HepG2 (cell line): ENCODE results near the gene RAB1B. TPM values are rescaled to one million over a fixed set of nuclear protein-coding genes. Genes with fewer than 3 reads are reported as not detected.

Experiments used
- DPF2 ChIP-seq: sonication (generic); formaldehyde crosslinking; IDR thresholded peaks from 2 replicates; pipeline ENCODE4 v1.4.0; 2020; ENCODE audit warnings: mild to moderate bottlenecking, low read depth, missing genetic modification reagents, borderline replicate concordance
- HNRNPL ChIP-seq: fragments of 200-400 bp; formaldehyde crosslinking; IDR thresholded peaks from 2 replicates; pipeline ENCODE4 v1.6.1; 2017; ENCODE audit warnings: mild to moderate bottlenecking, low read depth, low read length
- KDM4B ChIP-seq: sonication (generic); formaldehyde crosslinking; IDR thresholded peaks from 2 replicates; pipeline ENCODE4 v1.4.0; 2020; ENCODE audit warnings: missing genetic modification reagents
- MXD1 ChIP-seq: sonication (generic); formaldehyde crosslinking; IDR thresholded peaks from 2 replicates; pipeline ENCODE4 v1.4.0; 2020; ENCODE audit warnings: mild to moderate bottlenecking, missing genetic modification reagents
- NFAT5 ChIP-seq: sonication (generic); formaldehyde crosslinking; IDR thresholded peaks from 2 replicates; pipeline ENCODE4 v1.4.0; 2020; ENCODE audit warnings: missing genetic modification reagents
- NPAS2 ChIP-seq: sonication (generic); formaldehyde crosslinking; IDR thresholded peaks from 2 replicates; pipeline ENCODE4 v1.8.0; 2022; ENCODE audit warnings: mild to moderate bottlenecking, missing genetic modification reagents, borderline replicate concordance
- PBX2 ChIP-seq: IDR thresholded peaks from 2 replicates; pipeline ENCODE4 v1.6.1; 2016; ENCODE audit warnings: control low read depth
- SMAD1 ChIP-seq: sonication (generic); formaldehyde crosslinking; IDR thresholded peaks from 2 replicates; pipeline ENCODE4 v1.4.0; 2020; ENCODE audit warnings: missing genetic modification reagents, low read depth, mild to moderate bottlenecking, borderline replicate concordance
- U2AF2 ChIP-seq: fragments of 200-400 bp; formaldehyde crosslinking; IDR thresholded peaks from 2 replicates; pipeline ENCODE4 v1.6.1; 2017; ENCODE audit warnings: low read depth, mild to moderate bottlenecking, low read length
- ZBTB39 ChIP-seq: sonication (generic); formaldehyde crosslinking; IDR thresholded peaks from 2 replicates; pipeline ENCODE4 v1.5.0; 2020; ENCODE audit warnings: missing genetic modification reagents
- ZFP36L1 ChIP-seq: sonication (generic); formaldehyde crosslinking; IDR thresholded peaks from 2 replicates; pipeline ENCODE4 v1.8.0; 2022; ENCODE audit warnings: mild to moderate bottlenecking, missing genetic modification reagents, moderate library complexity
- ZNF225 ChIP-seq: sonication (generic); formaldehyde crosslinking; IDR thresholded peaks from 2 replicates; pipeline ENCODE4 v1.4.0; 2020; ENCODE audit warnings: mild to moderate bottlenecking, missing genetic modification reagents
- ZNF24 ChIP-seq: fragments of 450-650 bp; IDR thresholded peaks from 2 replicates; pipeline ENCODE4 v1.6.1; 2017; ENCODE audit warnings: antibody characterized with exemption, mild to moderate bottlenecking
- ZNF251 ChIP-seq: sonication (generic); formaldehyde crosslinking; IDR thresholded peaks from 2 replicates; pipeline ENCODE4 v1.9.0; 2021; ENCODE audit warnings: mild to moderate bottlenecking, missing genetic modification reagents
- ZNF512 ChIP-seq: sonication (generic); formaldehyde crosslinking; IDR thresholded peaks from 2 replicates; pipeline ENCODE4 v1.4.0; 2020; ENCODE audit warnings: mild to moderate bottlenecking, missing genetic modification reagents
- polyA plus RNA-seq, 8 experiments: library from polyadenylated mRNA; depleted of rRNA in 3 of 8; stranded (reverse) in 7 of 8; unstranded in 1 of 8; fragments of >200 nt; fragmentation: Illumina TruSeq in 4 of 8; extraction: Trizol in 4 of 8; gene quantifications; 2 replicates each; pipeline versions ENCODE4 v1.2.1 to v1.2.3, GENCODE V29; 2011 to 2016; ENCODE audit warnings: low read depth in 4 of 8, missing spikeins in 1 of 8, mixed read lengths in 1 of 8; ENCODE audit not compliant: insufficient read depth in 1 of 8
- total RNA-seq, 5 experiments: library from RNA; depleted of rRNA; stranded (reverse); fragments of >200 nt; fragmentation: Illumina TruSeq; extraction: Trizol; gene quantifications; 2 replicates each; pipeline ENCODE4 v1.2.3, GENCODE V29; 2016; ENCODE audit warnings: low read depth in 1 of 5

The RAB1B gene
- total and polyA plus RNA-seq, 2 of the 13 experiments (the other 11 are each of a cell fraction or from before 2014, with no cell fraction given): 77.9 to 87.9 TPM

- TF ChIP-seq ZNF225 (0 out of 2 replicates have a peak, but pooled peaks have one; percentile 26), NFAT5 (CRISPR knock-in tag) (no peak), ZNF251 (0 out of 2 replicates have a peak, but pooled peaks have one; percentile 32), MXD1 (CRISPR knock-in tag) (peak; percentile 91), PBX2 (no peak), HNRNPL (no peak), SMAD1 (CRISPR knock-in tag) (no peak), KDM4B (CRISPR knock-in tag) (peak; percentile 49; the same call in 1 of the 2 replicates), ZNF512 (CRISPR knock-in tag) (no peak), DPF2 (CRISPR knock-in tag) (no peak), ZFP36L1 (CRISPR knock-in tag) (no peak), ZBTB39 (no peak), ZNF24 (no peak), U2AF2 (no peak), NPAS2 (CRISPR knock-in tag) (no peak)
Observed at GRCh38 chr11:66289548-66290329, 21.3 kb downstream of the RAB1B start (continued).
